SK-N-SH treated with all-trans-retinoic acid at 6 μM for 48 hours (cell line): ENCODE measurements around the gene TLDC2.

ENCODE experiments used
- ATAC-seq: fragments of 200-7000 bp; cut with Tn5 transposase; 3 replicates; pipeline ENCODE4 v1.9.1; 2020; ENCODE audit warnings: mild to moderate bottlenecking, moderate library complexity
- BACH2 ChIP-seq: fragments of 250-450 bp; sonication (Bioruptor Pico); IDR thresholded peaks from 2 replicates; pipeline ENCODE4 v1.9.0; 2021; ENCODE audit warnings: mild to moderate bottlenecking, borderline replicate concordance
- CSDC2 ChIP-seq: fragments of 250-450 bp; sonication (Bioruptor Pico); IDR thresholded peaks from 2 replicates; pipeline ENCODE4 v1.5.0; 2020; ENCODE audit warnings: mild to moderate bottlenecking, moderate library complexity
- CSRNP3 ChIP-seq: fragments of 250-450 bp; sonication (Bioruptor Pico); IDR thresholded peaks from 2 replicates; pipeline ENCODE4 v1.5.1; 2021; ENCODE audit warnings: mild to moderate bottlenecking, moderate library complexity
- ESRRG ChIP-seq: fragments of 250-450 bp; sonication (Bioruptor Pico); IDR thresholded peaks from 2 replicates; pipeline ENCODE4 v1.6.1; 2021; ENCODE audit warnings: mild to moderate bottlenecking
- GLIS3 ChIP-seq: fragments of 250-450 bp; sonication (Bioruptor Pico); IDR thresholded peaks from 2 replicates; pipeline ENCODE4 v1.5.0; 2020; ENCODE audit warnings: mild to moderate bottlenecking, moderate library complexity
- ISL1 ChIP-seq: fragments of 250-450 bp; sonication (Bioruptor Pico); IDR thresholded peaks from 2 replicates; pipeline ENCODE4 v2.1.2; 2022; ENCODE audit warnings: mild to moderate bottlenecking, moderate library complexity
- OSR1 ChIP-seq: fragments of 250-450 bp; sonication (Bioruptor Pico); IDR thresholded peaks from 2 replicates; pipeline ENCODE4 v1.8.0; 2022; ENCODE audit warnings: moderate library complexity, mild to moderate bottlenecking, inconsistent platforms
- POU6F1 ChIP-seq: fragments of 250-450 bp; sonication (Bioruptor Pico); IDR thresholded peaks from 2 replicates; pipeline ENCODE4 v1.8.0; 2021; ENCODE audit warnings: low read depth, mild to moderate bottlenecking, moderate library complexity, borderline replicate concordance
- PPARA ChIP-seq: fragments of 250-450 bp; sonication (Bioruptor Pico); IDR thresholded peaks from 2 replicates; pipeline ENCODE4 v1.5.0; 2020; ENCODE audit warnings: mild to moderate bottlenecking, borderline replicate concordance
- RARB ChIP-seq: fragments of 250-450 bp; sonication (Bioruptor Pico); IDR thresholded peaks from 2 replicates; pipeline ENCODE4 v1.8.0; 2021; ENCODE audit warnings: mild to moderate bottlenecking, moderate library complexity
- SNAI2 ChIP-seq: fragments of 250-450 bp; sonication (Bioruptor Pico); IDR thresholded peaks from 2 replicates; pipeline ENCODE4 v1.5.0; 2020; ENCODE audit warnings: mild to moderate bottlenecking, moderate library complexity
- TCF4 ChIP-seq: fragments of 250-450 bp; sonication (Bioruptor Pico); IDR thresholded peaks from 2 replicates; pipeline ENCODE4 v1.8.0; 2021; ENCODE audit warnings: mild to moderate bottlenecking, moderate library complexity, borderline replicate concordance
- TOX ChIP-seq: fragments of 250-450 bp; sonication (Bioruptor Pico); IDR thresholded peaks from 2 replicates; pipeline ENCODE4 v1.8.0; 2021; ENCODE audit warnings: mild to moderate bottlenecking, moderate library complexity, borderline replicate concordance
- TSHZ2 ChIP-seq: fragments of 250-450 bp; sonication (Bioruptor Pico); IDR thresholded peaks from 2 replicates; pipeline ENCODE4 v1.5.0; 2020; ENCODE audit warnings: mild to moderate bottlenecking, moderate library complexity
- ZC3H10 ChIP-seq: fragments of 250-450 bp; sonication (Bioruptor Pico); IDR thresholded peaks from 2 replicates; pipeline ENCODE4 v1.5.1; 2021; ENCODE audit warnings: mild to moderate bottlenecking, moderate library complexity
- ZFP3 ChIP-seq: fragments of 250-450 bp; sonication (Bioruptor Pico); IDR thresholded peaks from 2 replicates; pipeline ENCODE4 v1.5.0; 2020; ENCODE audit warnings: mild to moderate bottlenecking, moderate library complexity
- ZFP30 ChIP-seq: fragments of 450-650 bp; formaldehyde crosslinking; IDR thresholded peaks from 2 replicates; pipeline ENCODE4 v1.5.0; 2022; ENCODE audit warnings: mild to moderate bottlenecking, moderate library complexity
- ZNF565 ChIP-seq: fragments of 450-650 bp; formaldehyde crosslinking; conservative IDR thresholded peaks from 2 replicates; pipeline ENCODE4 v1.5.0; 2020; ENCODE audit warnings: low read depth, mild to moderate bottlenecking, moderate library complexity
- ZNF70 ChIP-seq: fragments of 450-650 bp; formaldehyde crosslinking; IDR thresholded peaks from 2 replicates; pipeline ENCODE4 v1.5.0; 2020; ENCODE audit warnings: mild to moderate bottlenecking, moderate library complexity
- ZNF8 ChIP-seq: fragments of 450-650 bp; formaldehyde crosslinking; IDR thresholded peaks from 2 replicates; pipeline ENCODE4 v1.5.0; 2020; ENCODE audit warnings: mild to moderate bottlenecking, moderate library complexity
- TF ChIP-seq, protein P1 (sequence below): fragments of 250-450 bp; sonication (Bioruptor Pico); IDR thresholded peaks from 2 replicates; pipeline ENCODE4 v1.8.0; 2020; ENCODE audit warnings: mild to moderate bottlenecking, moderate library complexity, borderline replicate concordance
- TF ChIP-seq, protein P2 (sequence below): fragments of 250-450 bp; sonication (Bioruptor Pico); IDR thresholded peaks from 2 replicates; pipeline ENCODE4 v1.5.1; 2020; ENCODE audit warnings: low read depth, mild to moderate bottlenecking, moderate library complexity

The TLDC2 gene

GRCh38 chr20:36908603-36909002 lies 32.7 kb downstream of the TLDC2 start:
- no peak for TF ChIP-seq ZNF8 (CRISPR knock-in tag)
- TF ChIP-seq RARB (CRISPR knock-in tag), result no peak
- TF ChIP-seq ISL1 (CRISPR knock-in tag), result no peak
- TF ChIP-seq TSHZ2 (CRISPR knock-in tag), result no peak
- TF ChIP-seq TCF4, result no peak
- TF ChIP-seq, protein P1, sequence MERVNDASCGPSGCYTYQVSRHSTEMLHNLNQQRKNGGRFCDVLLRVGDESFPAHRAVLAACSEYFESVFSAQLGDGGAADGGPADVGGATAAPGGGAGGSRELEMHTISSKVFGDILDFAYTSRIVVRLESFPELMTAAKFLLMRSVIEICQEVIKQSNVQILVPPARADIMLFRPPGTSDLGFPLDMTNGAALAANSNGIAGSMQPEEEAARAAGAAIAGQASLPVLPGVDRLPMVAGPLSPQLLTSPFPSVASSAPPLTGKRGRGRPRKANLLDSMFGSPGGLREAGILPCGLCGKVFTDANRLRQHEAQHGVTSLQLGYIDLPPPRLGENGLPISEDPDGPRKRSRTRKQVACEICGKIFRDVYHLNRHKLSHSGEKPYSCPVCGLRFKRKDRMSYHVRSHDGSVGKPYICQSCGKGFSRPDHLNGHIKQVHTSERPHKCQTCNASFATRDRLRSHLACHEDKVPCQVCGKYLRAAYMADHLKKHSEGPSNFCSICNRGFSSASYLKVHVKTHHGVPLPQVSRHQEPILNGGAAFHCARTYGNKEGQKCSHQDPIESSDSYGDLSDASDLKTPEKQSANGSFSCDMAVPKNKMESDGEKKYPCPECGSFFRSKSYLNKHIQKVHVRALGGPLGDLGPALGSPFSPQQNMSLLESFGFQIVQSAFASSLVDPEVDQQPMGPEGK, result no peak
- no peak for TF ChIP-seq POU6F1 (CRISPR knock-in tag)
- TF ChIP-seq ZFP3 (CRISPR knock-in tag), result no peak
- TF ChIP-seq SNAI2 (CRISPR knock-in tag), result no peak
- TF ChIP-seq, protein P2, sequence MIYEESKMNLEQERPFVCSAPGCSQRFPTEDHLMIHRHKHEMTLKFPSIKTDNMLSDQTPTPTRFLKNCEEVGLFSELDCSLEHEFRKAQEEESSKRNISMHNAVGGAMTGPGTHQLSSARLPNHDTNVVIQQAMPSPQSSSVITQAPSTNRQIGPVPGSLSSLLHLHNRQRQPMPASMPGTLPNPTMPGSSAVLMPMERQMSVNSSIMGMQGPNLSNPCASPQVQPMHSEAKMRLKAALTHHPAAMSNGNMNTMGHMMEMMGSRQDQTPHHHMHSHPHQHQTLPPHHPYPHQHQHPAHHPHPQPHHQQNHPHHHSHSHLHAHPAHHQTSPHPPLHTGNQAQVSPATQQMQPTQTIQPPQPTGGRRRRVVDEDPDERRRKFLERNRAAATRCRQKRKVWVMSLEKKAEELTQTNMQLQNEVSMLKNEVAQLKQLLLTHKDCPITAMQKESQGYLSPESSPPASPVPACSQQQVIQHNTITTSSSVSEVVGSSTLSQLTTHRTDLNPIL (CRISPR knock-in tag), result no peak
- TF ChIP-seq CSRNP3 (CRISPR knock-in tag), result no peak
- no peak for TF ChIP-seq BACH2 (CRISPR knock-in tag)
- TF ChIP-seq ZC3H10, result no peak
- no peak for TF ChIP-seq CSDC2 (CRISPR knock-in tag)
- TF ChIP-seq ESRRG, result no peak
- TF ChIP-seq OSR1 (CRISPR knock-in tag), result no peak
- no peak for TF ChIP-seq GLIS3 (CRISPR knock-in tag)
- no peak for TF ChIP-seq TOX (CRISPR knock-in tag)
- no peak for TF ChIP-seq ZNF70 (CRISPR knock-in tag)
- no peak for TF ChIP-seq PPARA (CRISPR knock-in tag)
- ATAC-seq, result no peak; the same call in 2 of the 3 replicates

DNA sequence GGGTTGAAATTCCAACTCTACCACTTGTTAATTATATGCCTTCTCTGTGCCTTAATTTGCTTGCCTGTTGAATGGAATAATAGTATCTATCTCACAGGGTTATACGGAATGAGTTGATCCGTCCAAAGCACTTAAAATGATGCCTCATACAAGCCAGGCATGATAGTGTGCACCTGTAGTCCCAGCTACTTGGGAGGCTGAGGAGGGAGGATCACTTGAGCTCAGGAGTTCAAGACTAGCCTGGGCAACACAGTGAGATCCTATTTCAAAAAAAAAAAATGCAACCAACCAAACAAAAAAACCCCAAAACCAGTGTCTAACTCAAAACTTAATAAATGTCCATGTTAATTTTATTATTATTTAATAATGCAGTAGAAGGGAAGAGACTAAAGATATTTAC lies 40.3 kb downstream of the TLDC2 start:
- ATAC-seq, result no peak
- TF ChIP-seq TOX (CRISPR knock-in tag), result no peak
- no peak for TF ChIP-seq ZNF565 (CRISPR knock-in tag)
- TF ChIP-seq, protein P2 (CRISPR knock-in tag), result no peak
- no peak for TF ChIP-seq OSR1 (CRISPR knock-in tag)
- TF ChIP-seq ZC3H10, result no peak
- no peak for TF ChIP-seq ZNF70 (CRISPR knock-in tag)
- TF ChIP-seq ESRRG, result no peak
- TF ChIP-seq CSDC2 (CRISPR knock-in tag), result no peak
- TF ChIP-seq ZFP30 (CRISPR knock-in tag), result no peak
- TF ChIP-seq BACH2 (CRISPR knock-in tag), result no peak
- no peak for TF ChIP-seq SNAI2 (CRISPR knock-in tag)
- TF ChIP-seq POU6F1 (CRISPR knock-in tag), result no peak
- TF ChIP-seq CSRNP3 (CRISPR knock-in tag), result no peak
